WTC11 (cell line): ENCODE measurements around the gene DNAJC10.

Experiments
- CREB1 ChIP-seq: sonication (generic); formaldehyde crosslinking; IDR thresholded peaks from 2 replicates; pipeline ENCODE4 v1.8.0; 2023; ENCODE audit warnings: mild to moderate bottlenecking, missing genetic modification reagents
- SP1 ChIP-seq: sonication (generic); formaldehyde crosslinking; conservative IDR thresholded peaks from 2 replicates; pipeline ENCODE4 v1.8.1; 2022; ENCODE audit warnings: missing genetic modification reagents
- TF ChIP-seq, protein P1 (sequence below): fragments of 200-600 bp; IDR thresholded peaks from 2 replicates; pipeline ENCODE4 v1.8.0; 2022; ENCODE audit warnings: antibody characterized with exemption

- TF ChIP-seq, protein P1, sequence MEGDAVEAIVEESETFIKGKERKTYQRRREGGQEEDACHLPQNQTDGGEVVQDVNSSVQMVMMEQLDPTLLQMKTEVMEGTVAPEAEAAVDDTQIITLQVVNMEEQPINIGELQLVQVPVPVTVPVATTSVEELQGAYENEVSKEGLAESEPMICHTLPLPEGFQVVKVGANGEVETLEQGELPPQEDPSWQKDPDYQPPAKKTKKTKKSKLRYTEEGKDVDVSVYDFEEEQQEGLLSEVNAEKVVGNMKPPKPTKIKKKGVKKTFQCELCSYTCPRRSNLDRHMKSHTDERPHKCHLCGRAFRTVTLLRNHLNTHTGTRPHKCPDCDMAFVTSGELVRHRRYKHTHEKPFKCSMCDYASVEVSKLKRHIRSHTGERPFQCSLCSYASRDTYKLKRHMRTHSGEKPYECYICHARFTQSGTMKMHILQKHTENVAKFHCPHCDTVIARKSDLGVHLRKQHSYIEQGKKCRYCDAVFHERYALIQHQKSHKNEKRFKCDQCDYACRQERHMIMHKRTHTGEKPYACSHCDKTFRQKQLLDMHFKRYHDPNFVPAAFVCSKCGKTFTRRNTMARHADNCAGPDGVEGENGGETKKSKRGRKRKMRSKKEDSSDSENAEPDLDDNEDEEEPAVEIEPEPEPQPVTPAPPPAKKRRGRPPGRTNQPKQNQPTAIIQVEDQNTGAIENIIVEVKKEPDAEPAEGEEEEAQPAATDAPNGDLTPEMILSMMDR, result no peak
- TF ChIP-seq SP1 (CRISPR knock-in tag), result no peak
- no peak for TF ChIP-seq CREB1
These were observed 118.2 kb downstream of the DNAJC10 start for GRCh38 chr2:182834293-182834692.
